H9 (cell line): ENCODE data around the gene CNGB1. TPM values are rescaled to one million over a fixed set of nuclear protein-coding genes. Genes with fewer than 3 reads are reported as not detected.

ENCODE experiments used
- DNase-seq: peaks from one replicate; pipeline ENCODE4 v3.0.0-alpha.2; 2017
- H2AFZ ChIP-seq: one replicate; pipeline ENCODE4 v1.6.1; 2013; ENCODE audit warnings: mild to moderate bottlenecking, low read length, control low read depth, moderate library complexity
- H2AK5ac ChIP-seq: 2 replicates; pipeline ENCODE4 v1.6.1; 2013; ENCODE audit warnings: low read length, control low read depth, mixed read lengths; ENCODE audit not compliant: insufficient read length
- H2BK120ac ChIP-seq: one replicate; pipeline ENCODE4 v1.6.1; 2013; ENCODE audit warnings: low read depth, mild to moderate bottlenecking, low read length, control low read depth, inconsistent platforms; ENCODE audit not compliant: poor library complexity, severe bottlenecking
- H2BK12ac ChIP-seq: 2 replicates; pipeline ENCODE4 v1.6.1; 2013; ENCODE audit warnings: low read length, control low read depth, mixed read lengths, low read depth; ENCODE audit not compliant: insufficient read length
- H2BK15ac ChIP-seq: 2 replicates; pipeline ENCODE4 v1.6.1; 2013; ENCODE audit warnings: low read depth, low read length, control low read depth
- H2BK20ac ChIP-seq: one replicate; pipeline ENCODE4 v1.6.1; 2013; ENCODE audit warnings: low read depth, mild to moderate bottlenecking, low read length, control low read depth, inconsistent platforms; ENCODE audit not compliant: poor library complexity, severe bottlenecking
- H2BK5ac ChIP-seq: 2 replicates; pipeline ENCODE4 v1.6.1; 2013; ENCODE audit warnings: low read length, control low read depth, mixed read lengths; ENCODE audit not compliant: insufficient read length
- H3K14ac ChIP-seq: 2 replicates; pipeline ENCODE4 v1.6.1; 2013; ENCODE audit warnings: low read length, control low read depth; ENCODE audit not compliant: insufficient read depth
- H3K18ac ChIP-seq: 2 replicates; pipeline ENCODE4 v1.6.1; 2013; ENCODE audit warnings: low read depth, mild to moderate bottlenecking, mixed read lengths, low read length, control low read depth; ENCODE audit not compliant: insufficient read length
- H3K23ac ChIP-seq: 2 replicates; pipeline ENCODE4 v1.6.1; 2013; ENCODE audit warnings: low read length, control low read depth, mixed read lengths, low read depth; ENCODE audit not compliant: insufficient read length
- H3K23me2 ChIP-seq: 2 replicates; pipeline ENCODE4 v1.6.1; 2013; ENCODE audit warnings: low read depth, mild to moderate bottlenecking, mixed read lengths, low read length, control low read depth; ENCODE audit not compliant: insufficient read length, poor library complexity, severe bottlenecking
- H3K27ac ChIP-seq: 2 replicates; pipeline ENCODE4 v1.5.1; 2013; ENCODE audit warnings: low read length, control low read depth, mixed read lengths, low read depth; ENCODE audit not compliant: insufficient read length
- H3K27me3 ChIP-seq: 2 replicates; pipeline ENCODE4 v1.6.1; 2013; ENCODE audit warnings: low read length, control low read depth, inconsistent platforms; ENCODE audit not compliant: insufficient read depth
- H3K4ac ChIP-seq: 2 replicates; pipeline ENCODE4 v1.6.1; 2013; ENCODE audit warnings: low read depth, mild to moderate bottlenecking, control low read depth, inconsistent platforms, low read length, moderate library complexity
- H3K4me1 ChIP-seq: 2 replicates; pipeline ENCODE4 v1.6.1; 2013; ENCODE audit warnings: low read length, control low read depth, inconsistent platforms; ENCODE audit not compliant: insufficient read depth
- H3K4me2 ChIP-seq: 2 replicates; pipeline ENCODE4 v1.6.1; 2013; ENCODE audit warnings: low read length, control low read depth, mixed read lengths; ENCODE audit not compliant: insufficient read length, insufficient read depth
- H3K56ac ChIP-seq: 2 replicates; pipeline ENCODE4 v1.6.1; 2013; ENCODE audit warnings: low read depth, mild to moderate bottlenecking, mixed read lengths, low read length, control low read depth; ENCODE audit not compliant: insufficient read length
- H3K79me1 ChIP-seq: 2 replicates; pipeline ENCODE4 v1.6.1; 2013; ENCODE audit warnings: low read depth, mild to moderate bottlenecking, moderate library complexity, low read length, control low read depth, inconsistent platforms; ENCODE audit not compliant: insufficient read depth, poor library complexity, severe bottlenecking
- H3K79me2 ChIP-seq: 2 replicates; pipeline ENCODE4 v1.6.1; 2013; ENCODE audit warnings: low read length, control low read depth, inconsistent platforms; ENCODE audit not compliant: insufficient read depth
- H3K9ac ChIP-seq: 2 replicates; pipeline ENCODE4 v1.6.1; 2013; ENCODE audit warnings: low read length, control low read depth, mixed read lengths; ENCODE audit not compliant: insufficient read length; ENCODE audit errors: extremely low read depth
- H3K9me3 ChIP-seq: one replicate; pipeline ENCODE4 v1.6.1; 2013; ENCODE audit warnings: low read depth, low read length, inconsistent platforms; ENCODE audit not compliant: control insufficient read depth
- H3T11ph ChIP-seq: one replicate; pipeline ENCODE4 v1.6.1; 2013; ENCODE audit warnings: mild to moderate bottlenecking, low read length, control low read depth, inconsistent platforms
- H4K20me1 ChIP-seq: one replicate; pipeline ENCODE4 v1.6.1; 2013; ENCODE audit not compliant: control insufficient read depth, insufficient read length, insufficient read depth
- H4K5ac ChIP-seq: 2 replicates; pipeline ENCODE4 v1.6.1; 2013; ENCODE audit warnings: low read depth, mild to moderate bottlenecking, mixed read lengths, low read length, control low read depth; ENCODE audit not compliant: insufficient read length
- H4K8ac ChIP-seq: replicated peaks from 2 replicates; pipeline ENCODE4 v1.6.1; 2013; ENCODE audit warnings: low read length, control low read depth, mixed read lengths, low read depth; ENCODE audit not compliant: insufficient read length
- H4K91ac ChIP-seq: 2 replicates; pipeline ENCODE4 v1.6.1; 2013; ENCODE audit warnings: low read depth, mild to moderate bottlenecking, moderate library complexity, mixed read lengths, low read length, control low read depth; ENCODE audit not compliant: insufficient read length
- H3K27ac Mint-ChIP-seq, 3 experiments: 2 replicates in 2 of 3; 3 replicates in 1 of 3; pipeline ENCODE4 v1.8.0; 2020 to 2021; ENCODE audit warnings: mixed read lengths in 3 of 3, mild to moderate bottlenecking in 1 of 3, moderate library complexity in 1 of 3
- H3K27me3 Mint-ChIP-seq: 2 replicates; pipeline ENCODE4 v1.8.0; 2021; ENCODE audit warnings: low read depth, mild to moderate bottlenecking, moderate library complexity, mixed read lengths
- H3K36me3 Mint-ChIP-seq, 3 experiments: 2 replicates in 2 of 3; 3 replicates in 1 of 3; pipeline ENCODE4 v1.8.0; 2020 to 2021; ENCODE audit warnings: low read depth in 3 of 3, mixed read lengths in 3 of 3; ENCODE audit not compliant: insufficient read depth in 1 of 3
- H3K4me1 Mint-ChIP-seq, 2 experiments: 2 replicates each; pipeline ENCODE4 v1.8.0; 2020; ENCODE audit warnings: mixed read lengths in 2 of 2
- H3K4me3 Mint-ChIP-seq, 2 experiments: 2 replicates in 1 of 2; 3 replicates in 1 of 2; pipeline ENCODE4 v1.8.0; 2020 to 2021; ENCODE audit warnings: mild to moderate bottlenecking in 2 of 2, mixed read lengths in 2 of 2, moderate library complexity in 1 of 2
- H3K9me3 Mint-ChIP-seq, 2 experiments: 2 replicates in 1 of 2; 3 replicates in 1 of 2; pipeline ENCODE4 v1.8.0; 2020; ENCODE audit warnings: mild to moderate bottlenecking in 2 of 2, mixed read lengths in 2 of 2, moderate library complexity in 1 of 2
- CTCF ChIP-seq: fragments of 200-600 bp; sonication (generic); conservative IDR thresholded peaks from 3 replicates; pipeline ENCODE4 v1.8.0; 2021; ENCODE audit warnings: antibody characterized with exemption, mild to moderate bottlenecking
- whole genome bisulfite sequencing: extraction: QIAGEN DNeasy Blood & Tissue Kit; methylation state at CpG from one replicate; pipeline ENCODE4 v1.1.7; 2013; ENCODE audit warnings: missing lambda C conversion rate, low lambda C conversion rate, mixed read lengths; ENCODE audit not compliant: insufficient read length; ENCODE audit errors: extremely low coverage; 5-methylcytosine and 5-hydroxymethylcytosine counted together
- total RNA-seq: library from RNA; stranded (reverse); gene quantifications from 2 replicates; pipeline ENCODE4 v1.2.1, GENCODE V29; 2021

Gene CNGB1
- total RNA-seq, 1 experiment from 2014 or later: not detected

GRCh38 chr16:57842601-57843000, 128.3 kb downstream of the CNGB1 start:
- H2AK5ac ChIP-seq: no peak overlapping the region
- no peak overlapping the region for H2BK20ac ChIP-seq
- H3K23ac ChIP-seq: no peak overlapping the region
- no peak overlapping the region for H2BK5ac ChIP-seq
- no peaks in the 10 kb centered on the region for H3K79me1 ChIP-seq
- WGBS: 100% methylated on average over 1 of the region's 5 CpGs
- no peaks in the 10 kb centered on the region for H3K9me3 ChIP-seq
- no peak for DNase-seq
- no peak for TF ChIP-seq CTCF
- no peak overlapping the region for H3T11ph ChIP-seq
- Mint-ChIP-seq H3K4me1 (peaks cover 49 to 50% of the 10 kb centered on the region in 2 experiments), H3K9me3 (0 out of 5 replicates have a peak, but pooled peaks cover 0 to 2% of the 10 kb centered on the region in 2 experiments), H3K27ac (no peak overlapping the region), H3K27me3 (peaks cover 12% of the 10 kb centered on the region), H3K4me3 (no peak overlapping the region), H3K36me3 (no peaks in the 10 kb centered on the region)
- no peaks in the 10 kb centered on the region for H3K23me2 ChIP-seq
- peaks cover 6% of the 10 kb centered on the region; the same call in 1 of the 2 replicates for H3K4me1 ChIP-seq
- H3K4me2 ChIP-seq: no peak overlapping the region
- no peak overlapping the region for H3K14ac ChIP-seq
- no peak overlapping the region for H2BK120ac ChIP-seq
- H2BK12ac ChIP-seq: no peak overlapping the region
- H3K79me2 ChIP-seq: no peaks in the 10 kb centered on the region
- no peak overlapping the region for H3K4ac ChIP-seq
- no peak overlapping the region for H4K91ac ChIP-seq
- no peaks in the 10 kb centered on the region; the same call in 1 of the 2 replicates for H3K27me3 ChIP-seq
- H4K8ac ChIP-seq: no peak overlapping the region
- H2BK15ac ChIP-seq: no peak overlapping the region
- H3K56ac ChIP-seq: no peak overlapping the region
- no peak overlapping the region for H3K27ac ChIP-seq
- H4K5ac ChIP-seq: no peak overlapping the region
- H3K9ac ChIP-seq: no peak overlapping the region
- H2AFZ ChIP-seq: no peak overlapping the region
- no peak overlapping the region for H3K18ac ChIP-seq
- H4K20me1 ChIP-seq: no peaks in the 10 kb centered on the region
